ENCODE results near the gene PDE6B. TPM values are rescaled to one million over a fixed set of nuclear protein-coding genes. Genes with fewer than 3 reads are reported as not detected.

PDE6B gene
- 10 to 100 TPM in 6 of 7 donors, 1 to 10 TPM in 1; 10.0 to 19.8 (median 15.8) TPM for total RNA-seq
- 1 to 10 TPM; 4.4 to 7.7 (median 6.1) TPM for polyA plus RNA-seq
- long read RNA-seq, donor 1: 0 reads
- long read RNA-seq, donor 2, partial matches to known transcripts: 0 of 1 reads
- long read RNA-seq, donor 2, other reads (novel, unspliced or antisense): 0 of 1 reads

- Histone ChIP-seq H3K4me3 (no peak within 1 kb of the TSS), H3K36me3 (no peaks in the 10 kb centered on the region), H3K27ac (no peak within 1 kb of the TSS), H3K27me3 (replicated peaks in 1 of 7) (peaks cover 0 to 51% (median 0%) of the 10 kb centered on the region in 7 donors), H3K4me1 (no peaks in the 10 kb centered on the region), H3K9me3 (no peaks in the 10 kb centered on the region)
- no peak for TF ChIP-seq POLR2AphosphoS5 (IDR thresholded peaks at IDR 0.05)
- TF ChIP-seq CTCF (IDR thresholded peaks at IDR 0.05 in 8 of 11, conservative IDR thresholded peaks at IDR 0.05 in 3 of 11): no peak
- TF ChIP-seq POLR2A (IDR thresholded peaks at IDR 0.05): no peak
- DNase-seq: peak; percentile 52
- intact Hi-C loops (cut with DNase I; ENCODE audit: low total_unique reads): no loop called here
- 77 to 86% (median 83%) methylated on average over 14 to 21 of the region's 21 CpGs for WGBS, 5 donors
These were observed at the start of gene PDE6B for GRCh38 chr4:624705-625590. Gene PDE6B, plus strand, starts transcription at chr4:625573. Its CDS starts 54 bp downstream, at chr4:625627.

- peak within 1 kb of the TSS in 3 of 8 donors; percentile 6 to 55 (median 17) for H3K4me3 ChIP-seq
- WGBS, 5 donors: 1 to 9% (median 2%) methylated on average over 14 to 56 of the region's 60 CpGs
These were observed 49.0 kb upstream of the PDE6B start, which contains the start of gene TMEM271 for GRCh38 chr4:576245-576821. Gene TMEM271, minus strand, starts transcription at chr4:576295. Its CDS starts 233 bp downstream, at chr4:576062.

GRCh38 chr4:576991-577498 is 48.3 kb upstream of the PDE6B start:
- peaks cover 0 to 17% (median 0%) of the 10 kb centered on the region in 8 donors for H3K9me3 ChIP-seq
- H3K27ac ChIP-seq: no peak overlapping the region
- H3K27me3 ChIP-seq (replicated peaks in 1 of 7): peaks cover 6 to 98% (median 64%) of the 10 kb centered on the region in 7 donors
- WGBS, 5 donors: 2 to 9% (median 3%) methylated on average over 20 to 37 of the region's 37 CpGs
- H3K4me1 ChIP-seq: peaks cover 0 to 31% (median 17%) of the 10 kb centered on the region in 6 donors
- no peaks in the 10 kb centered on the region for H3K36me3 ChIP-seq
- intact Hi-C loops (cut with DNase I; ENCODE audit: low total_unique reads): no loop called here
- H3K4me3 ChIP-seq: peak overlapping the region in 2 of 8 donors; percentile 20 to 27
- TF ChIP-seq CTCF (IDR thresholded peaks at IDR 0.05 in 8 of 11, conservative IDR thresholded peaks at IDR 0.05 in 3 of 11): no peak
- TF ChIP-seq POLR2AphosphoS5 (IDR thresholded peaks at IDR 0.05): no peak
- no peak for TF ChIP-seq POLR2A (IDR thresholded peaks at IDR 0.05)
- peak; percentile 43 for DNase-seq

More at GRCh38 chr4:576245-576821, 49.0 kb upstream of the PDE6B start, which contains the start of gene TMEM271:
- Histone ChIP-seq H3K9me3 (peaks cover 0 to 12% (median 0%) of the 10 kb centered on the region in 8 donors), H3K27me3 (replicated peaks in 1 of 7) (peaks cover 6 to 98% (median 64%) of the 10 kb centered on the region in 7 donors), H3K4me1 (peaks cover 0 to 31% (median 17%) of the 10 kb centered on the region in 6 donors), H3K36me3 (no peaks in the 10 kb centered on the region), H3K27ac (no peak within 1 kb of the TSS)
- TF ChIP-seq POLR2A (IDR thresholded peaks at IDR 0.05): no peak
- peak; percentile 48 for DNase-seq
- intact Hi-C loops (cut with DNase I; ENCODE audit: low total_unique reads): no loop called here
